ENCODE data around the gene GUCA2A. TPM values are rescaled to one million over a fixed set of nuclear protein-coding genes. Genes with fewer than 3 reads are reported as not detected.

Gene GUCA2A
- total and polyA plus RNA-seq, 9 of the 15 experiments (the other 6 are each of a cell fraction or from before 2014, with no cell fraction given) = not detected

DNA sequence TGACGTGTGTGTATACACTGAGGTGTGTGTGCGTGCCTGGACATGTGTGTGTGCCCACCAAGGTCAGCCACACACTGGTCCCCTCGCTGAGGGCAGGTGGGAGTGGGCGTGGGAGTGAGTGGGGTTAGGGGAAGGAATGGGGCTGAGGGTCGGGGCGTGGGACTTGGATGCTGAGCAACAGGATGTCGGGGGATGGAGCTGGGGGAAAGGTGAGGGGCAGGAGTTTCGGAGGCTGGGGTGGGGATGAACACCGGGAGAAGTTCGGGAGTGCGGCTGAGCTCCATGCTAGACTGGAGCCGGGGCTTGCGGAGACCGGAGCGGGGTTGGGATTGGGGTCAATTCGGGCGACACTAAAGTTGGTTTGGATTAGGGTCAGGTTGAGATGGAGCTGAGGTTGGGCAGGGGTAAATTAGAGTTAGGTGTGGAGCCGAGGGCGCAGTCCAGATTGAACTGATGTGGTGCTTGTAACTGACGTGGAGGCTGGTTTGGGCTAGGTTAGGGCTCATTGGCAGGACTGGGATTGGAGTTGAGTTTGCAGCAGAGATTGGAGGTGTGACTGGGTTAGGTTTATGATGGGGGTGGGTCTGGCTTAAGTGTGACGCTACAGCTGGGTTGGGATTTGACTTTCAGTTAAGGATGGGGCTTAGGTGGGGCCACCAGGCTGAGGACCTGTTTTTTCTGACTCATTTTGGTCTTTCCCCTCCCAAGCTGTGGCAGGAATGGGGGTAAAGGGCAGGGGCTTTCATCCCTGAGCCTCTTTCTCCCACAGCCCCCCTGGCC, 3.3 kb upstream of the GUCA2A start:
- intact Hi-C loops (cut with micrococcal nuclease) (no loop called here), in situ Hi-C loops (cut with MboI) (no loop called here)
- WGBS (ENCODE audit: insufficient coverage, low coverage, missing lambda C conversion rate) = 23% methylated on average over 16 of the region's 21 CpGs
- BruUV-seq (replicated peaks) = no TSS peak
- no peaks in the 10 kb centered on the region; the same call in 1 of the 2 replicates for H3K9me3 ChIP-seq (replicated peaks; ENCODE audit: control insufficient read depth, insufficient read depth, low read depth, low read length)
- H3K4me1 ChIP-seq (replicated peaks in 1 of 2; ENCODE audit: control insufficient read depth in 2 of 2, insufficient read depth in 2 of 2, low read length in 2 of 2) = peaks cover 0 to 16% of the 10 kb centered on the region in 2 experiments; a peak in 2 of 5 replicates
- POLR2A ChIA-PET = interaction anchor here (0.8 kb wide), 1 partner anchor 17 kb away, joined by 4 read pairs; no protein-coding TSS in a partner anchor
- CTCF ChIA-PET (ENCODE audit: low intra/inter-chr PET ratio) = no interaction called here
- DNase-seq (ENCODE audit: extremely low read depth in 1 of 4, low spot score in 3 of 4) (no peak), FAIRE-seq (no peak), ATAC-seq (no peak)
- no peaks in the 10 kb centered on the region for H3K9me1 ChIP-seq (ENCODE audit: control insufficient read depth, insufficient read depth, low read length)
- H3K4me2 ChIP-seq (ENCODE audit: insufficient read depth, low read length) = no peak overlapping the region
- no peak overlapping the region for H3K4me3 ChIP-seq
- H3K79me2 ChIP-seq (ENCODE audit: control insufficient read depth, insufficient read depth, low read length) = no peaks in the 10 kb centered on the region
- peaks cover 0 to 29% of the 10 kb centered on the region in 2 experiments; a peak in 3 of 5 replicates for H3K27me3 ChIP-seq (ENCODE audit: control insufficient read depth in 2 of 2, insufficient read depth in 2 of 2, low read length in 2 of 2)
- H4K20me1 ChIP-seq (replicated peaks; ENCODE audit: control insufficient read depth, insufficient read depth, low read length) = peaks cover 3% of the 10 kb centered on the region; the same call in 1 of the 2 replicates
- H2AFZ ChIP-seq (ENCODE audit: low read depth, low read length) = no peak overlapping the region
- no peak for TF ChIP-seq ZNF318 (IDR thresholded peaks at IDR 0.05; ENCODE audit: borderline replicate concordance in 1 of 2, low read depth in 1 of 2)
- no peak for TF ChIP-seq HDAC8 (tag; IDR thresholded peaks at IDR 0.05)
- TF ChIP-seq SREBF1 (IDR thresholded peaks at IDR 0.05; ENCODE audit: borderline replicate concordance, low read depth, low read length) = no peak
- TF ChIP-seq KDM1A (IDR thresholded peaks at IDR 0.05) = peak in 1 of 2 experiments; percentile 60; a peak in 3 of 4 replicates
- TF ChIP-seq DDX20 (tag; IDR thresholded peaks at IDR 0.05; ENCODE audit: low read depth) = no peak
- no peak overlapping the region for H3K9ac ChIP-seq (ENCODE audit: insufficient read depth in 1 of 2, low read depth in 2 of 2, low read length in 2 of 2)
- no peaks in the 10 kb centered on the region for H3K36me3 ChIP-seq (ENCODE audit: control insufficient read depth, insufficient read depth, low read length)
- no peak overlapping the region for H3K27ac ChIP-seq (ENCODE audit: extremely low read depth, low read depth, low read length)

Data from K562 (cell line).